GM21526 (cell line): ENCODE measurements around the gene CNR2.
A peak's percentile ranks its signal among the peaks of the same experiment; 100 is the strongest.
"Not testable (repeated sequence)": the region's sequence is repeated elsewhere in the genome, so short reads cannot be mapped to it uniquely, and the experiment has no call there.

Source experiments
- ATAC-seq: cut with Tn5 transposase; IDR thresholded peaks from one replicate; pipeline ENCODE4 v1.9.1; 2021; ENCODE audit warnings: moderate library complexity; ENCODE audit not compliant: unreplicated experiment, low FRiP score

Gene CNR2

DNA sequence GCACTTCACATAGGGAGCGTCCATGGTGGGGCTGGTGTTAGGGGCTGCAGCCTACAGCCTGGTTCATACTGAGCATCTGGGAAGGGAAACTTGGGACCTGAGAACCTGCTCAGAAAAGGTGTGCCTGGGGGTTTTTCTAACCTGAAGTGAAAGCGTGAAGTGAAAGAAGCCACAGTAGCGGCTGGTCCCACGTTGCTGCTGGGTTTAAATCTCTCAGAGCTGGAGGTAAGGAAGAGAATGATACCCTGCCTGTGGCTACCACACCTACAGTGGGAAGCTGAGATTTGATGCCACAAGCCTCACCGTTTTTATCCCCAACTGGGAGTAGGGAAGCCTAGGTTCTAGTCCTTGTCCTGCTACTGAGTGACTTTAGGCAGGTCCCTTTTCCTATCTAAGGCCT, 24.1 kb downstream of the CNR2 start:
- ATAC-seq, result no peak

DNA sequence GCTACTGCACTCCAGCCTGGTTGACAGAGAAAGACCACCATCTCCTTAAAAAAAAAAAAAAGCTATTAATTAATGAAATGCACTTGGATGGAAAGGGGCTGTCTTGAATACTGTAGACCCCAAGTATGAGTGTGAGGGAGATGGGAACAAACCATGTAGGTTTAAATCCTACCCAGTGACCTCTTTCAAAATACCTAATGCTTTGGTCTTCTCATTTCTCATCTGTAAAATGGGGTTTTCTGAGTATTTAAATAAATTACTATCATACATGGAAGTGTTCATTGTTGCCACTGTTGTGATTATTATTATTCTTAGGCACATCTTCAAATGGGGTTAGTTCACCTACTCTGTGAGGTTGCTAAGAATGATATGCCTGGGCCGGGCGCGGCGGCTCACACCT, 27.9 kb downstream of the CNR2 start:
- ATAC-seq, result no peak

DNA sequence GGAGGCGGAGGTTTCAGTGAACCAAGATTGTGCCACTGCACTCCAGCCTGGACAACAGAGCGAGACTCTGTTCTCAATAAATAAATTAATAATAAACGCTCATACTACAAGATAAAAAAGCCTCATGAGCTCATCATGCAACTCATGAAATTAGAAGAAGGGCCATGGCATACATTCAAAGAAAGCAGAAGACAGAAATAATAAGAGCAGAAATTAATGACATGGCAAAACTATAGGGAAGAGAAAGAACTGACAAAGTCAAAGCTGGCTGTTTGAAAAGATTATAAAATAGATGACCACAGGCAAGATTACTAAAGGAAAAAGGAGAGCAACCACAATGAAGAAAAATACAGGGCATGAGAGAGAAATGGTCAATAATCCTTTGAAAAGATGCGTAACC, 30.4 kb downstream of the CNR2 start:
- no peak for ATAC-seq

DNA sequence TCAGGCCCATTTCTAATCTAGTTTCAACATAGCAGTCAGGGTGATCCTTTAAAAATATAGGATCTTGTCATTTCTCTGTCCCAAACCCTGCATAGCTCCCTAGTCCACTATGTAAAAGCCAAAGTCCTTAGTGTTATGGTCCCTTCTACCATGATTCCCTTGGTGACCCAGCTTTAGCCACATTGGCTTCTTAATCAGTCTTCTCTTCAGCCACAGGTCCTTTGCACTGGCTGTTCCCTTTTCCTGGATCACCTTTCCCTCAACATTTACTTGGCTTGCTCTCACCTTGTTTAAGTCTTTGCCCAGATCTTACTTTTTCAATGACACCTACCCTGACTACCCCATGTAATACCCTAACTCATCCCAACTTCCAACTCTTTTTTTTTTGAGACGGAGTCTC, 33.4 kb downstream of the CNR2 start:
- no peak for ATAC-seq

DNA sequence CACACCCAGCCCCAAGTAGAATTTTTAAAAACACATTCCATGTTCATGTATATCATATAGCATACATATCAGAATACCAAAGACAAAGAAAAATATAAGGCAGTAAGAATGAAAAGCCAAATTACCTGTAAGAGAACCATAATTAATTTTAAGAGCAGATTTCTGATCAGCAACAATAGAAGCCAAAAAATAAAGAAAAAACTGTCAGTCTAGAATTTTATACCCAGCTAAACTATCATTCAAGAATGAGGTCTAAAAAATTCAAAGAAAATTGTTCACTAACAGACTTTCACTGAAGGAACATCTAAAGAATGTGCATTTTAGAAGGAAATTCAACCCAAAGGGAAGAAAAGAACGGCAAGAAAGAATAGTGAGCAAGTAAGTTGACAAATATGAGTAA, 34.5 kb downstream of the CNR2 start:
- no peak for ATAC-seq

DNA sequence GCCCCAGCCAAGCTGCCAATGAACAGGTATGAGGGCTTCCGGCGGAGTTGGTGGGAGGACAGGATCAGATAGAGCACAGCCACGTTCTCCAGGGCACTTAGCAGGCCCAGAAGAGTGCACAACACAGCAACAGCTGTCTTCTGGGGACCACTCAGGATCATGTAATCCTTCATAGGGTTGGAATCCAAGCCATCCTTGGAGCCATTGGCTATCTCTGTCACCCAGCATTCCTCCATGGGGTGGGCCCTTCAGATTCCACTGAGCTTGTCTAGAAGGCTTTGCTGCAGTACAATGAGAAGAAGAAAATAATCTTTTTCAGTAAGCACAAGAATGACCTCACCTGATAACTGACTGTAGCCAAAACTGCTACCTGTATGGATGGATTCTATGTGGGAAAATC, 37.8 kb downstream of the CNR2 start:
- no peak for ATAC-seq

DNA sequence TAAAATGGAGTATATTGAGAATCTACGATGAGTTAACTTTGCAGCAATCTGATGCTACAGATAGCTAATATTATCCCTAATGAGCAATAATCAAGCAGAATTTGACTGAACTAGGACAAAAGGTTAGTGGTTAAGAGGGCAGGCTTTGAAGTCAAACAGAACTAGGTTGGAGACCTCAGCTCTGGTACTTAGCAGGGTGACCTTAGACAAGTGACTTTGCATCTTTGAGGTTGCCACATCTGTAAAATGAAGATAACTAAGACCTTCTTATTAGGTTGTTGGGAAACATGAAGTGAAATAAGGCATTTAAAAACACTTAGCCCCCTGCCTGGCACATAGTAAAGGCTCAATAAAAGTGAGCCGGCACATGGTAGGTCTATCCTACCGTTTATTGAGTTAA, 40.7 kb downstream of the CNR2 start:
- no peak for ATAC-seq

DNA sequence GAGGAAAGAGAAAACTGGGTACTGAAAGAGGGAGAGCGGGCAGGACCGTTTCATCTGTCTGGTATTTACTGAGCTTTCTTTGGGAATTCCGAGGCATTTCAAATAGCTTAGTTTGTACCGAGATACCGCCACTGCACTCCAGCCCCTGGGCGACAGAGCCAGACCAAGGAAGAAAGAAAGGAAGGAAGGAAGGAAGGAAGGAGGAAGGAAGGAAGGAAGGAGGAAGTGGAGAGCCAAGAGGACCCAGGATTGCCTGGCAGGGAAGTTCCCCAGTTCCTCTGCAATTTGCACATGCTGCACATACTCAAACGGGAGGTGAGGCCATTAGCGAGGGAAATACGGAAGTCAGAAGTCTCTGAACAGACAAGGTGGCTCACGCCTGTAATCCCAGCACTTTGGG, 44.1 kb downstream of the CNR2 start:
- no peak for ATAC-seq

DNA sequence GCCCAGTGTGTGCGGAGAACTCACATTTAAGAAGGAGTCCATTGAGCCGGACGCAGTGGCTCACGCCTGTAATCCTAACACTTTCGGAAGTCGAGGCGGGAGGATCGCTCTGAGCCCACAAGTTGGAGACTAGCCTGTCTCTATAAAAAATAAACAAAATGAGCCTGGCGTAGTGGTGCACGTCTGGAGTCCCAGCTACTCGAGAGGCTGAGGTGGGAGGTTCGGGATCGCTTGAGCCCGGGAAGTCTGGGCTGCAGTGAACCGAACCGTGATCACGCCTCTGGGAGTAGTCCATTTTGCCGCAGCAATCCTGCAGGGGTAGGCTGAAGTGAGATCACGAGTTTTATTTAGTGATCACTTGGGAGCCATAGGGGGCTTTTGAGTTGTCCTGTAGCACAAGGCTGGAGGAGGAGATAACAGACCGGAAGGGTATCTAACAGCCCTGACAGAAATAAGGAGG, 44.6 kb downstream of the CNR2 start:
- ATAC-seq, result no peak

DNA sequence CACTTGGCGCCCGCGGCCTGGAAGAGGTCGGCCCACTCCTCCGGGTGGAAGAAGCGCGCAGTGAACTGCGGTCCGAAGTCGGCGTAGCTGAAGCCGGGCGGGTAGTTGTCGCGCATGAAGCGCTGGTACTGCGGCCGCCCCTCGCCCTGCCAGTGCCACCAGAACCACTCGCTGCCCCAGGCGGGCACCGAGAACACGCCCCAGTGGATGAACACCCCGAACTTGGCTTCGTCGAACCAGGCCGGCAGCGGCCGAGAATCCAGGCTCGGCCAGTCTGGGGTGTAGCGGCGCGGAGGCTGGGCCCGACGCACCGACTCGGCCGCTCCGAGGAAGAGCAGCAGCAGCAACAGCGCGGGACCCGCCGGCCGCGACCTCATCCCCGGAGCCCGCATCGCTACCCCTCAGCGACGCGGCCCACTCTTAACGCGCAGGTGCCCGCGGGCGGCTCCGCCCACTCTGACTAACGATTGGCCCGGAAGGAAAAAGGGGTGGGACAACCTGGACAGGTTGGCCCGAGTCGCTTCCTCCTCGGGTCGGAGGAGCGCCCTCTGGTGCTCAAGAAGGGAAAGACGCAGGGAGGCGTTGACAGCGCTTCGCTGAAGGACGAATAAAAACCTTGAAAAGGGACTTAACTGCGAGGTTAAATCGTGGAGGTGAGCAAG, 45.1 kb downstream of the CNR2 start, which contains the start of gene FUCA1:
Gene FUCA1 (minus strand): TSS at position 396 of the 662 bp plus-strand sequence. CDS start 4 bp downstream, at position 392.
- peak; percentile 86 for ATAC-seq

DNA sequence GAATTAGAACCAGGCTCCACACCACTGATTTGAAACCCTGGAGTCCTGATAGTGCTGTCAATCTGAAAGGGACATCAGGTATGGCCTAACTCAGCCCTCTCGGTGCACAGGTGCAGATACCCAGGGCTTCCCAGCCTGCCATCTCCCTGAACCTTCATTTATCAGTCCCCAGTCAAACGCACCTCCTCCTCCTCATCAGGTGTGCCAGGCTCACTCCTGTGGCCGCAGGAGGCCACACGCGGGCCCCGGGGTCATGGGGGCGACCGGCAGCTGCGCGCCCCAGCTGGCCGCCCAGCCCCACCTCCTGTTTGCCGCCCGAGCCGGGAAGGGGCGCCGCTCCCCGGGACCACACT, 45.6 kb downstream of the CNR2 start:
- ATAC-seq, result peak; percentile 27

DNA sequence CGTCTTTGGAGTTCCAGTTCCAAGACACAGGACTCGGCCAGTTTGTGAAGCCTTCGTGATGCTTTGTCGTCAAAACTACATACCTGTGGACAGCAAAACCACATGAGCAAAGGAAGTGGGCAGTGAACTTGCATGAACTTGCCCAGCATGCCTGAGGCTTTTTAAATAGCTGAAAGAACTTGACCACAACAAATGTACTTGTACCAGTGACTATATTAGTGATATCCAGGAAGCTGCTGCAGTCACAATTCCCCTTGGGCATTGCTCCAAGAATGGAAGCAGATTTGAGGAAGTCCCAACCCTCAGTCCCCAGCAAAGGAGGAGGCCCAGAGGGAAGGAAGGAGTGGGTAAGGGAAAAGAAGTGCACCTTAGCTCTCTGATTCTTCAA, 47.6 kb downstream of the CNR2 start:
- ATAC-seq, result no peak

DNA sequence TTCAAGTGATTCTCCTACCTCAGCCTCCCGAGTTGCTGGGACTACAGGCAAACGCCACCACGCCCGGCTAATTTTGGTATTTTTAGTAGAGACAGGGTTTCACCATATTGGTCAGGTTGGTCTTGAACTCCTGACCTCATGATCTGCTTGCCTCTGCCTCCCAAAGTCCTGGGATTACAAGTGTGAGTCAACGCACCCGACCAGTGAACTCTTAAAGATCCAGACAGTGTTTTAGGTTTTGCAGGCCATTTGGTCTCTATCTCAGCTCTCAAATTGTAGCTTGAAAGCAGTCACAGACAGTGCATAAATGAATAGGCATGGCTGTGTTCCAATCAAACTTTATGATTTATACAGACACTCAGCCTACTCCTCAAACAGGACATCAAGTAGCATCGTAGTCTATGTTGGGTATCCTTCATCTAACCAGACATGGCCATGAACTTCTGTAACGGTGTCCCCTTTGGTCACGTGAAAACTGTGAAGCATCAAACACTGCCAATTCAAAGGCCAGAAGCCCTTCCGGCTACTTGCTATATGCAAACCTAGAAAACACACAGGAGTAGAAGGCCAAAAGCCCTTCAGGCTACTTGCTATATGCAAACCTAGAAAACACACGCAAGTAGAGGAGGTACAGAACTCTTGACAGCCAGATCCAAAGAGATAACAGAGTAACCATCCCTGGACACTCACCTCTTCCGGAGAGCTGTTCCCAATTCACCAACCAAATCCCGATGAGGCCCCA, 48.2 kb downstream of the CNR2 start:
- ATAC-seq, result no peak

DNA sequence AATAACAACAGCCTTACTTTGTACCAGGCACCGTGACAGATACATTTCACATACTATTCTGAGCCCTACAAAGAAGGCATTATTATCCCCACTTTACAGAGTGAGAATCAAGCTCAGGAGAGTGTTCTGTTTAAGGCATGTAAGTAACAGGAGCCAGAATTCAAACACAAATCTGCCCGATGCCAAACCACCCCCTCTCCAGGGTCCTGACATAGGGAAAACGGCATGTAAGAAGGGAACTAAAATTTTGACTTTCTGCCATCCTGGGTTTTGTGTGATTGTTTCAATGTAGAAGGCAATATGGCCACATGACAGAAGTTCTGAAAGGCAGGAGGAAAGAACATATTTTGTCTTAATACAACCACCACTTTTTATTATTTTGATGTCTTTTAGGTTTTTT, 50.5 kb downstream of the CNR2 start:
- no peak for ATAC-seq

DNA sequence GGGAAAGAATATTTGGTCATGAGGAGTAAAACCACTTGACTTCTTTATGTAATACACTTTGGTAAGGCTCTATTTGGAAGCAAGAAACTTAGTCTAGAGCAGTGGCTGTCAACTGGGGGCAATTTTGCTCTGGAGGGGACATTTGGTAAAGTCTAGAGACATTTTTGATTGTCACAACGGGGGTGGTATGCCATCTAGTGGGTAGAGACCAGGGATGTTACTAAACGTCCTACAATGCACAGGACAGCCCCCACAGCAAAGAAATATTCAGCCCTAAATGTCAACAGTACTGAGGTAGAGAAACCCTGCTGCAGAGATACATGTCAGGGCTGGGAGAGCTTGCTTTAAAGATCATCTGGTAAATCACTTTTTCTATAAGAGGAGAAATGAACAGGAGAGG, 58.6 kb downstream of the CNR2 start:
- ATAC-seq, result no peak

DNA sequence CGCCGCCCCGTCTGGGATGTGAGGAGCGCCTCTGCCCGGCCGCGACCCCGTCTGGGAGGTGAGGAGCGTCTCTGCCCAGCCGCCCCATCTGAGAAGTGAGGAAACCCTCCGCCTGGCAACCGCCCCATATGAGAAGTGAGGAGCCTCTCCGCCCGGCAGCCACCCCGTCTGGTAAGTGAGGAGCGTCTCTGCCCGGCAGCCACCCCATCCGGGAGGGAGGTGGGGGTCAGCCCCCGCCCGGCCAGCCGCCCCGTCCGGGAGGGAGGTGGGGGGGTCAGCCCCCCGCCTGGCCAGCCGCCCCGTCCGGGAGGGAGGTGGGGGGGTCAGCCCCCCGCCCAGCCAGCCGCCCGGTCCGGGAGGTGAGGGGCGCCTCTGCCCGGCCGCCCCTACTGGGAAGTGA, 60.0 kb downstream of the CNR2 start:
- not testable (repeated sequence) for ATAC-seq

DNA sequence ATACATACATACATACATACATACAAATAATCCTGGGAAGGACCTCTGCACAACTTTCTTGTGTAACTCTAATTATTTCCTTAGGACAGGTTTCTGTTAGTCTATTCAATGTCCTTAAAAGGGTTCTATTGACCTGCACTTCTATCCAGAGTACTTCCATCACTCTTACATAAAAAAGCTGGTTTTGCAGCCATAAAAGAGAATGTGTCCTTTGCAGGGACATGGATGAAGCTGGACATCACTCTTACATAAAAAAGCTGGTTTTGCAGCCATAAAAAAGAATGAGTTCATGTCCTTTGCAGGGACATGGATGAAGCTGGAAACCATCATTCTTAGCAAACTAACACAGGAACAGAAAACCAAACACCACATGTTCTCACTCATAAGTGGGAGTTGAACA, 61.8 kb downstream of the CNR2 start:
- ATAC-seq, result not testable (repeated sequence)

DNA sequence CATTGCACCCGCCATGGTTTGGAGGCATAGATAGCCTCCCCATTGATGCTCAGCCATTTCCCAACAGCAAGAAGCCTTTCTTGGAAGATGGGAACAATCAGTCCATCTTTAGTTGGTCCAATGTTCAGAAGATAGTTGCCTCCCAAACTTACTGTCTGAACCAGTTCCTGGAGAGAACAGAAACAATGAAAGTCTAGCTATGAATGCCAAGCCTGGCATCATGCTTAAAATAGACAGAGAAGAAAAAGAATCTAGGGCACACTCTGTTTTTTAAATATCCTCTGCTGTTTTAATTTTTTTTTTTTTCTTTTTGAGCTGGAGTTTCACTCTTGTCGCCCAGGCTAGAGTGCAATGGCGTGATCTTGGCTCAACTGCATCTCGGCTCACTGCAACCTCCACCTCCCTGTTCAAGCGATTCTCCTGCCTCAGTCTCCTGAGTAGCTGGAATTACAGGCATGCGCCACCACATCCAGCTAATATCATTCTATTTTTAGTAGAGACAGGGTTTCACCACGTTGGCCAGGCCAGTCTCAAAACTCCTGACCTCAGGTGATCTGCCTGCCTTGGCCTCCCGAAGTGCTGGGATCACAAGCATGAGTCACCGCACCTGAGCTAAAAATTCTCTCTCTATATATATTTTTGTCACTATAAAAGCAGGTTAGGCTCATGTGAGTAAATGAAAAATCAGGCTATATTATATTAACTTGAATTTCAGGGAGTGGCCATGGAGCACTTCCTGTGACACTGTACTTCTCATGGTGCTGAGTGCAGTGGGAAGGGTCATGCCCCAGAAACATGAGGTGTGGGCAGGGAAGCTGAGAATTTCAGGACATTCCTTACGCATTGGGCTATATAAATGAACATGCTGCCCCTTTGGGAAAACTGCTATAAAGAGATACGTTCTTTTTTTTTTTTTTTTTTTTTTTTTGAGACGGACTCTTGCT, 64.2 kb downstream of the CNR2 start:
- ATAC-seq, result no peak

DNA sequence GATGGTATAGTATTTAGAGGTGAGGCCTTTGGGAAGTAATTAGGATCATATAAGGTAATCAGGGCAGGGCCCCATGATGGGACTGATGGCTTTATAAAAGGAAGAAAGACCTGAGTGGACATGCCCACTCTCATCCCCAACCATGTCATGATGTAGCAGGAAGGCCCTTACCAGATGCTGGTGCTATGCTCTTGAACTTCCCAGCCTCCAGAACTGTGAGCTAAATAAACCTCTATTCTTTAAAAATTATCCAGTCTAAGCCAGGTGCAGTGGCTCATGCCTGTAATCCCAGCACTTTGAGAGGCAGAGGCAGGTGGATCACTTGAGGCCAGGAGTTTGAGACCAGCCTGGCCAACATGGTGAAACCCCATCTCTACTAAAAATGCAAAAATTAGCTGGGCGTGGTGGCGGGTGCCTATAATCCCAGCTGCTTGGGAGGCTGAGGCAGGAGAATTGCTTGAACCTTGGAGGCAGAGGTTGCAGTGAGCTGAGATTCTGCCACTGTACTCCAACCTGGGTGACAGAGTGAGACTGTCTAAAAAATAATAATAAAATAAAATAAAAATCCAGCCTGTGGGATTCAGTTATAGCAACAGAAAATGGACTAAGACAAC, 65.6 kb downstream of the CNR2 start:
- not testable (repeated sequence) for ATAC-seq

DNA sequence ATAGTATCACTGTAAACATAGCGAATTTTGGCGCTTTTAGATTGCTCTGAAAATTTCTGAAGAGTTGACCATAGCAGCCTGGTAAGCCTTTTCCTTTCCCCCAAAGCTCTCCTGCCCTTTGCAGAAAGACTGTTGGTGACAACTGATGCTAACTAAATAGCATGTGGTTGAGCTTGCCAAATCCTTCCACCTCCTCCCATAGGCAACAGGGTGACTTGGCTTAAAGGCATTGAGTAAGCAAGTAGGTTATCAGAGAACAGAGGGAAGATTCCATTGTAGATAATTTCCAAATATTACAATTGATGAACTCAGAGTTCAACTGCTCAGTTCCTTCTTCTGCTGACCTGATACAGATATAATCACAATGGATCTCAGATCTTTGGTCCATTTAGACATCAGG, 68.0 kb downstream of the CNR2 start:
- ATAC-seq, result no peak

DNA sequence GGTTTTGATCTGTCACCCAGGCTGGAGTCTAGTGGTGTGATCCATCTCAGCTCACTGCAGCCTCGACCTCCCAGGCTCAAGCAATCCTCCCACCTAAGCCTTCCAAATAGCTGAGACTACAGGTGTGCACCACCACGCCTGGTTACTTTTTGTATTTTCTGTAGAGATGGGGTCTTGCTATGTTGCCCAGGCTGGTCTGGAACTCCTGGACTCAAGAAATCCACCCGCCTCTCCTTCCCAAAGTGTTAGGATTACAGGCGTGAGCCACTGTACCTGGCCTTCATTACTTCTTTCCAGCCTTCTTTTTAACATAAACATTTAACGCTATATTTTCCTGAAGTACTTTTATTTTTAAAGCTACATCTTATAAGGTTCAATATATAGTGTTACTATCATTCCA, 69.5 kb downstream of the CNR2 start:
- no peak for ATAC-seq
